ENCODE data around the gene SLC9A9.

The SLC9A9 gene

GRCh38 chr3:143538061-143538460 lies 310.2 kb downstream of the SLC9A9 start:
- TF ChIP-seq, protein P1, sequence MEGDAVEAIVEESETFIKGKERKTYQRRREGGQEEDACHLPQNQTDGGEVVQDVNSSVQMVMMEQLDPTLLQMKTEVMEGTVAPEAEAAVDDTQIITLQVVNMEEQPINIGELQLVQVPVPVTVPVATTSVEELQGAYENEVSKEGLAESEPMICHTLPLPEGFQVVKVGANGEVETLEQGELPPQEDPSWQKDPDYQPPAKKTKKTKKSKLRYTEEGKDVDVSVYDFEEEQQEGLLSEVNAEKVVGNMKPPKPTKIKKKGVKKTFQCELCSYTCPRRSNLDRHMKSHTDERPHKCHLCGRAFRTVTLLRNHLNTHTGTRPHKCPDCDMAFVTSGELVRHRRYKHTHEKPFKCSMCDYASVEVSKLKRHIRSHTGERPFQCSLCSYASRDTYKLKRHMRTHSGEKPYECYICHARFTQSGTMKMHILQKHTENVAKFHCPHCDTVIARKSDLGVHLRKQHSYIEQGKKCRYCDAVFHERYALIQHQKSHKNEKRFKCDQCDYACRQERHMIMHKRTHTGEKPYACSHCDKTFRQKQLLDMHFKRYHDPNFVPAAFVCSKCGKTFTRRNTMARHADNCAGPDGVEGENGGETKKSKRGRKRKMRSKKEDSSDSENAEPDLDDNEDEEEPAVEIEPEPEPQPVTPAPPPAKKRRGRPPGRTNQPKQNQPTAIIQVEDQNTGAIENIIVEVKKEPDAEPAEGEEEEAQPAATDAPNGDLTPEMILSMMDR (conservative IDR thresholded peaks at IDR 0.05; ENCODE audit: control insufficient read depth, insufficient read depth, low read depth, low read length) = no peak
- no peak for DNase-seq (ENCODE audit: low read depth)
- no peak overlapping the region for H3K4me3 ChIP-seq (ENCODE audit: control insufficient read depth, low read depth, low read length)

DNA sequence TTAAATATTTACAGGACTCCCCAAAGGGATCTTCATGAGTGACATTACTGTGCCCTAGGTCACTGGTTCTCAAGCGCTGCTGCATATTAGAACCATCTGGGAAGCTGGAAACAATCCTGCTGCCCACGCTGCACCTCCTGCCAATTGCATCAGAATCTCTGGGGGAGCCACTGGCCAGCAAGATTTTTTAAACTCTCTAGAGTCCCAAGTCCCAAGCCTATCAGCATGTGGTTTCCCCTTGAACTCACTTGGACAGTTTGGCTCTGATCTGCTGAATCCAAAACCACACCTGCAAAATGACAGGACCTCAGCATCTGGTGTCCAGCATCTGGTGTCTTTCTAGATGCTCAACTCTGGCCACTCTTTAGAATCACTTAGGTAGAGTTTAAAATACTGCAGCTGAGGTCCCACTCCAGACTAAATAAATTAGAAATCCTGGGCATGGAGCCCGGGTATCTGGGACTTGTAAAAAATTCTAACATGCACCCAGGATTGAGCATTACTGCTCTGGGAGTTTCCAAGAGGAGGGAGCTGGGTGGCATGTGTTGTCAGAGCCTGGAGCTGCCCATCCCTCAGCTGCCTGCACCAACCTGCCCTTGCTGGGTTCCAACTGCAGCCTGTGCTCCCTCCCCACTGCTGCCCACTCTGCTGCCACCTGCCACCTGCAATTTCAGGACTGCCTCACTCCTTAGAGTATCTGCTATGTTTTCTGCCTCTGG lies 311.3 kb downstream of the SLC9A9 start:
- H3K4me3 ChIP-seq (ENCODE audit: control insufficient read depth, low read depth, low read length) = no peak overlapping the region
- TF ChIP-seq, protein P1 (conservative IDR thresholded peaks at IDR 0.05; ENCODE audit: control insufficient read depth, insufficient read depth, low read depth, low read length) = no peak
- DNase-seq (ENCODE audit: low read depth) = peak; percentile 98

- TF ChIP-seq, protein P1 (conservative IDR thresholded peaks at IDR 0.05; ENCODE audit: control insufficient read depth, insufficient read depth, low read depth, low read length) = no peak
- H3K4me3 ChIP-seq (ENCODE audit: control insufficient read depth, low read depth, low read length) = no peak overlapping the region
- peak; percentile 23 for DNase-seq (ENCODE audit: low read depth)
Observed at GRCh38 chr3:143535994-143536784, 312.1 kb downstream of the SLC9A9 start.

DNA sequence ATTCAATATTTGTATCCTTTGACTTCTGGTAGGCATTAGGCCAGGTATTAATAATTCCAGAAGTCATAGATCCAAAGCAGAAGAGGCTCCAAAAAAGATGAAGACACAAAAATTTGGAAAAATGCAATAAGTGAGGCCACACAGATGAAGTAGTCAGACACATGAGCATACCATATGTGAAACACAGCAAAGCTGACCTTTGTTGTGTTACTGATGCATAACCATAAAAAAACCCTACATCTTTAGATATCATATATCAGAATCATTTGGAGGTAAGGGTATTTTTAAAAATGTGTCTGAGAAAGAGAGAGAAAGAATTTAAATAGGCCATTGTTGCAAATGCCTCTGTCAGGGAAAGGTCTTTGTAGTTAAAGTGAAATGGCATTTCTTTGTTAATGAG lies 314.9 kb downstream of the SLC9A9 start:
- TF ChIP-seq, protein P1 (conservative IDR thresholded peaks at IDR 0.05; ENCODE audit: control insufficient read depth, insufficient read depth, low read depth, low read length) = no peak
- DNase-seq (ENCODE audit: low read depth) = no peak
- H3K4me3 ChIP-seq (ENCODE audit: control insufficient read depth, low read depth, low read length) = no peak overlapping the region

DNA sequence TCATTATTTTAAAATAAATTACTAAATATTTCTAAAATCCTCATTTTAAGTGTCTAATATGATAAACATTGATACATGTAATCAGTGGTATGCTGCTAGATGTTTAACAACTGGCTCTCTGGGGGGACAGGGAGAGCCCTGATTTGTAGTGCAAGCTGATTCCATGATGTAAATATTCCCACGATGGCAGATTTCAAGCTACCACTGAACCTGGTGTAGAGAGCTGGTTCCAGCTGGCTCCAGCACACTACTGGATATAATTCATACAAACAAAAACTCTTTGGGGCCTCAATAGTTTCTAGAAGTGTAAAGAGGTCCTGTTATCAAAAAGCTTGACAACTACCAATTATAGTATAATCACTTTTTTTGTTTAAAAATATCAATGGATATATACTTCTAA lies 316.2 kb downstream of the SLC9A9 start:
- H3K4me3 ChIP-seq (ENCODE audit: control insufficient read depth, low read depth, low read length) = no peak overlapping the region
- DNase-seq (ENCODE audit: low read depth) = no peak
- TF ChIP-seq, protein P1 (conservative IDR thresholded peaks at IDR 0.05; ENCODE audit: control insufficient read depth, insufficient read depth, low read depth, low read length) = no peak

GRCh38 chr3:143531101-143531500 lies 317.2 kb downstream of the SLC9A9 start:
- peak; percentile 84 for DNase-seq (ENCODE audit: low read depth)
- H3K4me3 ChIP-seq (ENCODE audit: control insufficient read depth, low read depth, low read length) = no peak overlapping the region
- TF ChIP-seq, protein P1 (conservative IDR thresholded peaks at IDR 0.05; ENCODE audit: control insufficient read depth, insufficient read depth, low read depth, low read length) = no peak
